Activated B cell treated with CpG ODN at 0.5 μM for 24 hours (primary cell): ENCODE results near the gene TSR2. TPM values are rescaled to one million over a fixed set of nuclear protein-coding genes. Genes with fewer than 3 reads are reported as not detected.

Experiments
- ATAC-seq: fragments of 200-7000 bp; cut with Tn5 transposase; one replicate; pipeline ENCODE4 v1.10.0; 2021; ENCODE audit warnings: low read depth, mild to moderate bottlenecking, moderate library complexity
- CTCF ChIA-PET: fragments of 350-600 bp; sonication (Branson Sonifier 250); formaldehyde crosslinking; loops from one replicate; lab custom pipeline; 2021; ENCODE audit warnings: antibody characterized with exemption; lab: Charles Lee
- POLR2A ChIA-PET: fragments of 350-600 bp; sonication (Branson Sonifier 250); formaldehyde crosslinking; loops from one replicate; lab custom pipeline; 2021; ENCODE audit warnings: antibody characterized with exemption; lab: Charles Lee
- DNase-seq: peaks from one replicate; pipeline ENCODE4 v3.0.0; 2022
- H3K27ac Mint-ChIP-seq: one replicate; pipeline ENCODE4 v1.8.0; 2020; ENCODE audit warnings: mixed read lengths
- H3K27me3 Mint-ChIP-seq: one replicate; pipeline ENCODE4 v1.8.0; 2021; ENCODE audit warnings: mixed read lengths
- H3K36me3 Mint-ChIP-seq: one replicate; pipeline ENCODE4 v1.8.0; 2021; ENCODE audit warnings: low read depth, mixed read lengths
- H3K4me1 Mint-ChIP-seq: one replicate; pipeline ENCODE4 v1.8.0; 2021; ENCODE audit warnings: mixed read lengths
- H3K4me3 Mint-ChIP-seq: one replicate; pipeline ENCODE4 v1.8.0; 2020; ENCODE audit warnings: mild to moderate bottlenecking, mixed read lengths
- H3K9me3 Mint-ChIP-seq: one replicate; pipeline ENCODE4 v1.8.0; 2020; ENCODE audit warnings: mixed read lengths
- intact Hi-C: fragments of 100-400 bp; cut with micrococcal nuclease; formaldehyde crosslinking; loops from one replicate; pipeline ENCODE4 v1.15.1; 2024
- total RNA-seq: library from RNA; stranded (reverse); gene quantifications from 2 replicates; pipeline ENCODE4 v1.2.3, GENCODE V29; 2022
- TF ChIP-seq, protein P1 (sequence below): fragments of 200-600 bp; IDR thresholded peaks from one replicate; pipeline ENCODE4 v1.8.0; 2022; ENCODE audit warnings: antibody characterized with exemption, mild to moderate bottlenecking

TSR2 gene
- total RNA-seq, 1 donor from 2014 or later, result 35.9 TPM

DNA sequence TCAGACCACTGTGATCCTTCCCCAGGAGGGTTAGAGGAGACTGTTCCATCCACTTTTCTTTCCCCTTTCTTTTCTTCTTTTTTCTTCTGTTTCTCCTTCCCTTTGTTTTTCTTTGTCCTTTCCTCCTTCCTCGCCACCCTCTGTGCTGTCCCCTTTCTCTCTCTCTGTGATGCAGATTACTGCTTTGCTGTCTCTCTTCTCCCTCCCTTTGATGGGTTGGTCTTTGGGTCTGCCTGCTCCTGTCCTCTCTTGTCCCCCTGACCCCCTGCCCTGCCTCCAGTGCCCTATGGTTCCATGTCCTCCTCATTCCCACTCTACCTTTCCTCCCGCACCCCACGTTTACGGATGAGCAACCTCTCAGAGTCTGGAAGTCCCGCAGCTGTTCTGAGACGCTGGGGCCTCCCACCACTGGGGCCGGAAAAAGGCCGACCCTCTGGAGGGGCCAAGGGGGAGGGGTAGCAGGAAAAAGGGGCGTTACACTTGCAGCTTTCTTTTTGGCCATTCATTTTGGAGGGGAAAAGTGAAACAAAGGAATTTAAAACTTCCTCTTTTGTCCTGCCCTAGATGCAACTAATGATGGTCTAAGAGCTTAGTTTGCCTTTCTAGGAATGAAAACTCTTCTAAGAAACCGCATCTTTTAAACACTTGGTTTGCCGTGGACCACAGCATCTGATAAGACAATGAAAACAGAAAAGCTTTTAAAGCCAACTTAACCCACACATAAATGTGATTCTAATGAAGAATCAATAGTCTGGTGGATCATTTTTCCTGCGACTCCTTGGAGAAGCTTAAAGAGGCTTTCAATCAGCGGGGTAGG, 24.5 kb upstream of the TSR2 start:
- H3K9me3 Mint-ChIP-seq, result no peaks in the 10 kb centered on the region
- CTCF ChIA-PET, result no interaction called here

DNA sequence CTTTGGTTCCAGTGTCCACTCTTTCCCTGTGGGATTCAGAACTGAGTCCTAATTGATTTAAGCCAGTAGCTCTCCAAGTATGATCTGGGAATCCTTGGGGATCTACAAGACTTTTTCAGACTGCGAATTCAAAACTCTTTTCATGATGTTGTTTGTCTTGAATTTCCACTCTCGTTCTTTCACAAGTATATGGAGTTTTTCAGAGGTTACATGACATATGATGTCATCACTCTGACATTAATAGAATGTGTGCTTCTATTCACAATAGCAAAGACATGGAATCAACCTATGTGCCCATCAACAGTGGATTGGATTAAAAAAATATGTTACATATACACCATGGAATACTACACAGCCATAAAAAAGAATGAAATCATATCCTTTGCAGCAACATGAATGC, 23.2 kb upstream of the TSR2 start:
- Mint-ChIP-seq H3K36me3 (no peaks in the 10 kb centered on the region), H3K9me3 (no peaks in the 10 kb centered on the region), H3K4me1 (no peaks in the 10 kb centered on the region), H3K27ac (no peak overlapping the region), H3K4me3 (no peak overlapping the region), H3K27me3 (peaks cover 12% of the 10 kb centered on the region)
- TF ChIP-seq, protein P1, sequence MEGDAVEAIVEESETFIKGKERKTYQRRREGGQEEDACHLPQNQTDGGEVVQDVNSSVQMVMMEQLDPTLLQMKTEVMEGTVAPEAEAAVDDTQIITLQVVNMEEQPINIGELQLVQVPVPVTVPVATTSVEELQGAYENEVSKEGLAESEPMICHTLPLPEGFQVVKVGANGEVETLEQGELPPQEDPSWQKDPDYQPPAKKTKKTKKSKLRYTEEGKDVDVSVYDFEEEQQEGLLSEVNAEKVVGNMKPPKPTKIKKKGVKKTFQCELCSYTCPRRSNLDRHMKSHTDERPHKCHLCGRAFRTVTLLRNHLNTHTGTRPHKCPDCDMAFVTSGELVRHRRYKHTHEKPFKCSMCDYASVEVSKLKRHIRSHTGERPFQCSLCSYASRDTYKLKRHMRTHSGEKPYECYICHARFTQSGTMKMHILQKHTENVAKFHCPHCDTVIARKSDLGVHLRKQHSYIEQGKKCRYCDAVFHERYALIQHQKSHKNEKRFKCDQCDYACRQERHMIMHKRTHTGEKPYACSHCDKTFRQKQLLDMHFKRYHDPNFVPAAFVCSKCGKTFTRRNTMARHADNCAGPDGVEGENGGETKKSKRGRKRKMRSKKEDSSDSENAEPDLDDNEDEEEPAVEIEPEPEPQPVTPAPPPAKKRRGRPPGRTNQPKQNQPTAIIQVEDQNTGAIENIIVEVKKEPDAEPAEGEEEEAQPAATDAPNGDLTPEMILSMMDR, result no peak
- ATAC-seq (no peak), DNase-seq (no peak)
- intact Hi-C loops, result no loop called here
- ChIA-PET POLR2A (no interaction called here), CTCF (no interaction called here)

More for the DNA sequence above, 24.5 kb upstream of the TSR2 start:
- Mint-ChIP-seq H3K36me3 (no peaks in the 10 kb centered on the region), H3K27me3 (peaks cover 12% of the 10 kb centered on the region), H3K4me3 (no peak overlapping the region), H3K27ac (no peak overlapping the region), H3K4me1 (no peaks in the 10 kb centered on the region)
- TF ChIP-seq, protein P1, result no peak
- intact Hi-C loops, result no loop called here
- ATAC-seq (no peak), DNase-seq (no peak)
- POLR2A ChIA-PET, result no interaction called here

DNA sequence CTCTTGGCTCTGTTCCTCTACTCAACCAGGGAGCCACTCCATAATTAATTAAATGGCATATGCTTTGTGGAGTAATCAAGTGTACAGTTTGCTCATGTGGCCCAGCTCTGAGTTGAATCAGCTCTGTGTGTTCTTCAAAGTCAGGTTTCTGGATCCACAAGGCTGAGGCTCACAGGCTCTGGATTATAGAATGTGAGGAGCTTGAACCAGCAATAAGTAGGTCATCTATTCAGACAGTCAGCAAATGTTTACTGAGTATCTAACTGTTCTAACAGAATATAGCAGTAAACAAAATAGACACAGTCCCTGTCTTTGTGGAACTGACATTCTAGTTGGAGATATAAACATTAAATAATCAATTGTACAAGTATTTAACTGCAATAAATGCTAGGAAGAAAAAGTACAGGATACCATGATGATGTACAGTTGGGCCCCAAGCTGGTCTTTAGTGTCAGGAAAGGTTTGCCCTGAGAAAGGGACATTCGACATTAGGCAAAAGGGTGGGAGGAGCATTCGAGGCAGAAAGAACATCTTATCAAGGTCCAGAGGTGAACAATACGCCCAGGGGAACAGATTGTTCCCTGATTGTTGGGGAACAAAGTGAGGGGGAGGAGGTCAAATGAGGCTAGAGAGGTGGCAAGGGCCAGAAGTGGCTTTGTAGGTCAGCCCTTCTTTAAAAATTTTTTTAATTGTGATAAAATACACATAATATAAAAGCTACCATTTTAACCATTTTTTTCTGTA, 20.5 kb upstream of the TSR2 start:
- ChIA-PET POLR2A (no interaction called here), CTCF (no interaction called here)
- Mint-ChIP-seq H3K27me3 (peaks cover 9% of the 10 kb centered on the region), H3K4me3 (no peak overlapping the region), H3K27ac (no peak overlapping the region), H3K4me1 (no peaks in the 10 kb centered on the region), H3K36me3 (no peaks in the 10 kb centered on the region), H3K9me3 (no peaks in the 10 kb centered on the region)
- ATAC-seq (no peak), DNase-seq (no peak)
- intact Hi-C loops, result no loop called here
- TF ChIP-seq, protein P1, result no peak

DNA sequence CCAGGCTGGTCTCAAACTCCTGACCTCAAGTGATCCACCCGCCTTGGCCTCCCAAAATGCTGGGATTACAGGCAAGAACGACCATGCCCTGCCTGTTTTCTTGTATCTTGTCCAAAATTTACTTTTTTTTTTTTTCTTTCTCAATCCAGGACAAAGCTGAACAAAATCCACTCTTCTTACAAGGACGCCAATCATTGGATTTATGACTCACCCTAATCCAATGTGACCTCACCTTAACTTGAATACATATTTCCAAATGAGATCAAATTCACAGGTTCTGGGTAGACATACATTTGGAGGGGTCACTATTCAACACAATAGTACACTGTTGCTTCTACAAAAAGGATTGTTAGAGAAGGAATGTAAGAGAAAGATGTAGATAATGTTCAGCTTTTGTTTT, 18.0 kb upstream of the TSR2 start:
- intact Hi-C loops, result no loop called here
- no peak for DNase-seq
- Mint-ChIP-seq H3K4me3 (no peak overlapping the region), H3K4me1 (no peaks in the 10 kb centered on the region), H3K27me3 (peaks cover under 1% of the 10 kb centered on the region), H3K9me3 (no peaks in the 10 kb centered on the region), H3K36me3 (no peaks in the 10 kb centered on the region), H3K27ac (no peak overlapping the region)
- CTCF ChIA-PET, result no interaction called here
- no peak for ATAC-seq
- TF ChIP-seq, protein P1, result no peak
- POLR2A ChIA-PET, result no interaction called here
